Colonic mucosa (tissue), 4 donors: ENCODE measurements around the gene POLR2J. TPM values are rescaled to one million over a fixed set of nuclear protein-coding genes. Genes with fewer than 3 reads are reported as not detected.

Experiments used
- DNase-seq: peaks from one replicate; pipeline ENCODE4 v3.0.0-alpha.2; 2020
- H3K27ac ChIP-seq: fragments of 200-600 bp; one replicate; pipeline ENCODE4 v1.8.0; 2021
- H3K27me3 ChIP-seq: fragments of 200-600 bp; one replicate; pipeline ENCODE4 v1.8.0; 2021
- H3K36me3 ChIP-seq: fragments of 200-600 bp; one replicate; pipeline ENCODE4 v1.8.0; 2021
- H3K4me1 ChIP-seq: fragments of 200-600 bp; one replicate; pipeline ENCODE4 v1.8.0; 2021; ENCODE audit warnings: mild to moderate bottlenecking
- H3K4me3 ChIP-seq: fragments of 200-600 bp; one replicate; pipeline ENCODE4 v1.8.0; 2021
- H3K9ac ChIP-seq, 2 donors: one replicate each; pipeline ENCODE4 v1.7.0; 2013; ENCODE audit warnings: control low read depth in 2 of 2, low read depth in 2 of 2, low read length in 2 of 2
- H3K9me3 ChIP-seq: fragments of 200-600 bp; one replicate; pipeline ENCODE4 v1.8.0; 2021
- CTCF ChIP-seq: fragments of 200-600 bp; IDR thresholded peaks from one replicate; pipeline ENCODE4 v1.8.0; 2022; ENCODE audit warnings: antibody characterized with exemption, mild to moderate bottlenecking
- intact Hi-C: fragments of 100-400 bp; cut with DNase I; formaldehyde crosslinking; loops from one replicate; pipeline ENCODE4 v1.14.1; 2022
- total RNA-seq, 2 donors: library from RNA; stranded (reverse); fragmentation: NEBNext Ultra II Directional in 1 of 2; extraction: Animal tissue kit (Norgen Biotek cat#: 25700) in 1 of 2; gene quantifications; one replicate each; pipeline ENCODE4 v1.2.1, GENCODE V29; 2021
- donor health status: healthy.
- donor health status: DM: no; HTN: no; CAD: no.
- donor health status: DM: no; HTN: no; CAD: no.

The POLR2J gene
- total RNA-seq, 2 donors from 2014 or later = 43.0 to 49.2 TPM

DNA sequence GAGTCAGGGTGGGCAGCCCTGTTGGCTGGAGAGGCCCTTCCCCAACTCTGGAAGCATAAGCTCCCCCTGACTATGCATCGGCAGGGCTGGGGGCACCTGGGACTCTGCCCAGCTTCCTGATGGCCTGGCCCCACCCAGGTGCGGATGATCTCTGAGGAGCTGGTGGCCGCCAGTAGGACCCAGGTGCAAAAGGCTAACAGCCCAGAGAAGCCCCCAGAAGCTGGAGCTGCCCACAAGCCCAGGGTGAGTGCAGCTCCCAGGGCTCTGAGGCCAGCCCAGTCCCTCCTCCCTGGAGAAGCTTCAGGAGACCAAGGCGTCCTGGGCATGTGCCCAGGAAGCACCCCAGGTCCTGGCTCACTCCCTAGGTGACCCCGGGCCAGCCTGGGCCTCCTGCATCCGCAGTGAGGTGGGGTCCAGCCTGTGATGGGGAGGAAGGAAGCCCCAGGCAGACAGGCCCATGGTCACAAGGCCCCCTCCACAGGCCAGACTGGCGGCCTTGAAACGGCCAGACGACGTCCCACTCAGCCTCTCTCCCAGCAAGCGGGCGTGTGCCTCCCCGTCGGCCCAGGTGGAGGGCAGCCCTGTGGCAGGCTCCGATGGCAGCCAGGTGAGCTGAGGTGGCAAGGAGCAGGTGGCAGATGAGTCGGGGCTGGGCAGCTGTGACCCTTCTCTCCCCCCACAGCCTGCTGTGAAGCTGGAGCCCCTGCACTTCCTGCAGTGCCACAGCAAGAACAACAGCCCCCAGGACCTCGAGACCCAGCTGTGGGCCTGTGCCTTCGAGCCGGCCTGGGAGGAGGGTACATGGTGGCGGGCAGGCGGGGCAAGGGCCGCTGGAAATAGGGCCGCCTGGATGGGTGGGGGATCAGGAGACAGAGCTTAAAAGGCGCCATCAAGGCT is 10.9 kb downstream of the POLR2J start:
- Histone ChIP-seq H3K27me3 (no peaks in the 10 kb centered on the region), H3K4me3 (no peak overlapping the region), H3K27ac (no peak overlapping the region), H3K9me3 (no peaks in the 10 kb centered on the region), H3K36me3 (peaks cover 4% of the 10 kb centered on the region), H3K4me1 (peaks cover 11% of the 10 kb centered on the region), H3K9ac (no peak overlapping the region)
- no peak for TF ChIP-seq CTCF
- intact Hi-C loops = loop anchor here (10.0 kb wide), 1 partner anchor 63 kb away; no protein-coding TSS in a partner anchor
- DNase-seq = no peak

- no peak overlapping the region for H3K9ac ChIP-seq
- no peak overlapping the region for H3K27ac ChIP-seq
- H3K4me3 ChIP-seq = peak overlapping the region; percentile 100
- no peak for TF ChIP-seq CTCF
- peaks cover 4% of the 10 kb centered on the region for H3K36me3 ChIP-seq
- DNase-seq = no peak
- intact Hi-C loops = loop anchor here (10.0 kb wide), 1 partner anchor 61 kb away; no protein-coding TSS in a partner anchor
- H3K27me3 ChIP-seq = no peaks in the 10 kb centered on the region
- H3K9me3 ChIP-seq = no peaks in the 10 kb centered on the region
- H3K4me1 ChIP-seq = peaks cover 11% of the 10 kb centered on the region
Observed at GRCh38 chr7:102466097-102466496, 12.6 kb downstream of the POLR2J start.

GRCh38 chr7:102464577-102465280 is 14.0 kb downstream of the POLR2J start, which contains the start of the genes ALKBH4 and LRWD1:
ALKBH4 (minus strand) TSS chr7:102464863; CDS start chr7:102464836, 27 bp downstream.
LRWD1 (plus strand) TSS chr7:102464984; CDS start chr7:102465081, 97 bp downstream.
- no peak for TF ChIP-seq CTCF
- DNase-seq = peak; percentile 94
- peaks cover 11% of the 10 kb centered on the region for H3K4me1 ChIP-seq
- no peaks in the 10 kb centered on the region for H3K27me3 ChIP-seq
- intact Hi-C loops = loop anchor here (10.0 kb wide), 1 partner anchor 60 kb away; no protein-coding TSS in a partner anchor
- H3K27ac ChIP-seq = no peak within 1 kb of the TSS
- H3K9me3 ChIP-seq = no peaks in the 10 kb centered on the region
- peaks cover 4% of the 10 kb centered on the region for H3K36me3 ChIP-seq
- peak within 1 kb of the TSS; percentile 86 to 97 for H3K9ac ChIP-seq
- peak within 1 kb of the TSS; percentile 100 for H3K4me3 ChIP-seq

GRCh38 chr7:102463841-102464576 is 14.7 kb downstream of the POLR2J start:
- TF ChIP-seq CTCF = no peak
- Histone ChIP-seq H3K4me1 (peaks cover 11% of the 10 kb centered on the region), H3K36me3 (peaks cover 4% of the 10 kb centered on the region), H3K9me3 (no peaks in the 10 kb centered on the region), H3K27me3 (no peaks in the 10 kb centered on the region), H3K9ac (peak overlapping the region; percentile 86 to 97), H3K27ac (no peak overlapping the region), H3K4me3 (peak overlapping the region; percentile 100)
- no peak for DNase-seq
- intact Hi-C loops = loop anchor here (10.0 kb wide), 1 partner anchor 59 kb away; no protein-coding TSS in a partner anchor

DNA sequence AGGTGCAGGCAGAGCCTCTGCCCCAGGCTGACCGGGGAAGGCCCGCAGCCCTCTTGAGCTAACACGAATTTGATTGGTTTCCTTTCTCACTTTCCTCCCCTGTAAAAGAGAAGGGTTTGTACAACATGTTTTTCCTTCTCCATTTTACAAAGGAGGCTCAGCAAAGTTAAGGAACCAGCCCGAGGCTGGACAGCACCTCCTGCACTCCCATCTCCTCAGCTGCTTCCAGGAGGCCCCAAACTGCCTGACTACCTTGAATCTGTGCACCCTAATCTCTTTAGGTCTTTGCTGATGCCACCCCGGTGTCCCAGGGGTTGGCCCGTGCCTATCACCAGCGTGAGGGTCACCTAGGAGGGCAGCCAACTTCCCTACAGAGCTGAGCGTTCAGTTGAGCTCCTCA is 18.3 kb downstream of the POLR2J start:
- H3K4me3 ChIP-seq = no peak overlapping the region
- no peak for TF ChIP-seq CTCF
- H3K9ac ChIP-seq = no peak overlapping the region
- intact Hi-C loops = loop anchor here (10.0 kb wide), 1 partner anchor 56 kb away; no protein-coding TSS in a partner anchor
- no peaks in the 10 kb centered on the region for H3K9me3 ChIP-seq
- no peaks in the 10 kb centered on the region for H3K36me3 ChIP-seq
- peaks cover 6% of the 10 kb centered on the region for H3K4me1 ChIP-seq
- H3K27me3 ChIP-seq = no peaks in the 10 kb centered on the region
- DNase-seq = no peak
- no peak overlapping the region for H3K27ac ChIP-seq
